Neural cell (in vitro differentiated cells): ENCODE data around the gene CDS1.

Experiments
- CTCF ChIP-seq: fragments of 450-650 bp; IDR thresholded peaks from 2 replicates; pipeline ENCODE4 v1.5.1; 2014; ENCODE audit warnings: antibody characterized with exemption, mild to moderate bottlenecking, moderate library complexity; ENCODE audit not compliant: poor library complexity, severe bottlenecking
- MXI1 ChIP-seq: fragments of 450-650 bp; conservative IDR thresholded peaks from 2 replicates; pipeline ENCODE4 v1.6.1; 2014; ENCODE audit warnings: antibody characterized with exemption, mild to moderate bottlenecking; ENCODE audit not compliant: poor library complexity, severe bottlenecking

- TF ChIP-seq CTCF (no peak), MXI1 (no peak)
These were observed 96.2 kb downstream of the CDS1 start for GRCh38 chr4:84678976-84679744.
